K562 (cell line): Measurements from ENCODE around the gene RNF135. TPM values are rescaled to one million over a fixed set of nuclear protein-coding genes. Genes with fewer than 3 reads are reported as not detected.

Source experiments
- ATAC-seq: fragments of 200-7000 bp; cut with Tn5 transposase; 3 replicates; pipeline ENCODE4 v1.9.1; 2020; ENCODE audit warnings: moderate library complexity
- BruUV-seq: library from RNA; stranded (reverse); fragments of 400-500 nt; replicated peaks from 2 replicates; lab custom pipeline; 2021; lab: Mats Ljungman, UMichigan
- CTCF ChIA-PET: fragments of 300-600 bp; formaldehyde crosslinking; extraction: SDS; loops from one replicate; lab custom pipeline; 2021; ENCODE audit warnings: low intra/inter-chr PET ratio; lab: Yijun Ruan, JAX
- POLR2A ChIA-PET: fragments of 300-600, 350-650 bp; sonication (Branson Sonifier 250); formaldehyde crosslinking; extraction: SDS; loops from one replicate; lab custom pipeline; 2021; ENCODE audit warnings: antibody characterized with exemption, inconsistent platforms; lab: Yijun Ruan, JAX
- DNase-seq, 4 experiments: peaks; one replicate each; pipeline versions ENCODE4 v3.0.0 to v3.0.0-alpha.2; 2011 to 2018; ENCODE audit warnings: low spot score in 3 of 4, mixed read lengths in 3 of 4; ENCODE audit errors: extremely low read depth in 1 of 4
- FAIRE-seq: peaks from 2 replicates; lab custom pipeline; 2011; peaks lifted over from hg19 to GRCh38; lab: Jason Lieb, UNC
- H2AFZ ChIP-seq: 2 replicates; pipeline ENCODE4 v1.6.0; 2011; ENCODE audit warnings: low read depth, low read length, control low read depth, inconsistent platforms
- H3K27ac ChIP-seq: fragments of 200-600 bp; 3 replicates; pipeline ENCODE4 v1.8.0; 2011; ENCODE audit warnings: low read depth, mild to moderate bottlenecking, control low read depth, inconsistent platforms, low read length, moderate library complexity, mixed read lengths; ENCODE audit errors: extremely low read depth
- H3K27me3 ChIP-seq, 2 experiments: fragments of 300-600 bp in 1 of 2; 2 replicates in 1 of 2; 3 replicates in 1 of 2; pipeline versions ENCODE4 v1.6.0 to v1.8.0; 2011; ENCODE audit warnings: inconsistent platforms in 2 of 2, low read length in 2 of 2, mild to moderate bottlenecking in 1 of 2, mixed read lengths in 1 of 2, moderate library complexity in 1 of 2; ENCODE audit not compliant: control insufficient read depth in 2 of 2, insufficient read depth in 2 of 2
- H3K36me3 ChIP-seq: fragments of 300-600 bp; 3 replicates; pipeline ENCODE4 v1.8.0; 2011; ENCODE audit warnings: mild to moderate bottlenecking, low read length, inconsistent platforms; ENCODE audit not compliant: control insufficient read depth, insufficient read depth
- H3K4me1 ChIP-seq, 2 experiments: fragments of 200-600 bp in 1 of 2; replicated peaks in 1 of 2; 2 replicates in 1 of 2; 3 replicates in 1 of 2; pipeline versions ENCODE4 v1.5.1 to v1.8.0; 2011; ENCODE audit warnings: inconsistent platforms in 2 of 2, low read length in 2 of 2, mild to moderate bottlenecking in 1 of 2, mixed read lengths in 1 of 2, moderate library complexity in 1 of 2; ENCODE audit not compliant: control insufficient read depth in 2 of 2, insufficient read depth in 2 of 2
- H3K4me2 ChIP-seq: 2 replicates; pipeline ENCODE4 v1.6.1; 2011; ENCODE audit warnings: low read length, control low read depth, inconsistent platforms, mixed read lengths; ENCODE audit not compliant: insufficient read depth
- H3K4me3 ChIP-seq: fragments of 200-600 bp; sonication (generic), shearing (Covaris generic); 2 replicates; pipeline ENCODE4 v1.5.1; 2016; ENCODE audit warnings: control low read depth, inconsistent platforms
- H3K79me2 ChIP-seq: fragments of 200-600 bp; 3 replicates; pipeline ENCODE4 v1.8.0; 2011; ENCODE audit warnings: low read length, inconsistent platforms; ENCODE audit not compliant: control insufficient read depth, insufficient read depth
- H3K9ac ChIP-seq, 2 experiments: 2 replicates each; pipeline versions ENCODE4 v1.6.0 to v1.6.1; 2011; ENCODE audit warnings: low read depth in 2 of 2, low read length in 2 of 2, control low read depth in 1 of 2, inconsistent platforms in 1 of 2, mild to moderate bottlenecking in 1 of 2, mixed read lengths in 1 of 2; ENCODE audit not compliant: insufficient read depth in 1 of 2
- H3K9me1 ChIP-seq: one replicate; pipeline ENCODE4 v1.6.0; 2011; ENCODE audit warnings: inconsistent platforms, mild to moderate bottlenecking, low read length, moderate library complexity; ENCODE audit not compliant: control insufficient read depth, insufficient read depth
- H3K9me3 ChIP-seq: replicated peaks from 2 replicates; pipeline ENCODE4 v1.5.1; 2011; ENCODE audit warnings: low read depth, low read length, inconsistent platforms; ENCODE audit not compliant: control insufficient read depth, insufficient read depth
- H4K20me1 ChIP-seq: replicated peaks from 2 replicates; pipeline ENCODE4 v1.6.1; 2011; ENCODE audit warnings: low read length, inconsistent platforms, mixed read lengths; ENCODE audit not compliant: control insufficient read depth, insufficient read depth
- BRF1 ChIP-seq: IDR thresholded peaks from 3 replicates; pipeline ENCODE4 v1.6.1; 2011; ENCODE audit warnings: borderline replicate concordance, mild to moderate bottlenecking; ENCODE audit not compliant: insufficient read length; ENCODE audit errors: extremely low read depth
- CBX5 ChIP-seq: IDR thresholded peaks from 2 replicates; pipeline ENCODE4 v1.6.1; 2014; ENCODE audit warnings: low read depth, borderline replicate concordance
- EGR1 ChIP-seq: fragments of 450-650 bp; conservative IDR thresholded peaks from 2 replicates; pipeline ENCODE4 v1.6.1; 2017; ENCODE audit warnings: mild to moderate bottlenecking
- ESRRA ChIP-seq: fragments of 450-650 bp; IDR thresholded peaks from 2 replicates; pipeline ENCODE4 v1.6.1; 2014; ENCODE audit warnings: low read depth, mild to moderate bottlenecking, moderate library complexity, borderline replicate concordance
- ETV5 ChIP-seq: sonication (generic); formaldehyde crosslinking; IDR thresholded peaks from 2 replicates; pipeline ENCODE4 v1.4.0; 2020; ENCODE audit warnings: low read depth, mild to moderate bottlenecking, missing genetic modification reagents
- ETV6 ChIP-seq, 3 experiments: fragments of 150-350 bp in 1 of 3; sonication (generic) in 1 of 3; formaldehyde crosslinking in 1 of 3; IDR thresholded peaks; 2 replicates each; pipeline versions ENCODE4 v1.6.1 to v1.8.0; 2014 to 2022; ENCODE audit warnings: borderline replicate concordance in 2 of 3, low read depth in 2 of 3, antibody characterized with exemption in 1 of 3, low read length in 1 of 3, mild to moderate bottlenecking in 1 of 3, missing genetic modification reagents in 1 of 3
- MAFF ChIP-seq: IDR thresholded peaks from 2 replicates; pipeline ENCODE4 v1.6.1; 2012; ENCODE audit warnings: low read length, improper control_type of control experiment
- MIER1 ChIP-seq: fragments of 450-650 bp; IDR thresholded peaks from 2 replicates; pipeline ENCODE4 v1.6.1; 2016; ENCODE audit warnings: antibody characterized with exemption, mild to moderate bottlenecking, low read depth
- NUFIP1 ChIP-seq: fragments of 450-650 bp; IDR thresholded peaks from 2 replicates; pipeline ENCODE4 v1.6.1; 2018; ENCODE audit not compliant: partially characterized antibody
- POLR2G ChIP-seq: fragments of 200-400 bp; formaldehyde crosslinking; IDR thresholded peaks from 2 replicates; pipeline ENCODE4 v1.6.1; 2017; ENCODE audit warnings: low read depth, mild to moderate bottlenecking, antibody characterized with exemption, low read length, moderate library complexity
- RAD51 ChIP-seq: fragments of 450-650 bp; IDR thresholded peaks from 2 replicates; pipeline ENCODE4 v1.7.1; 2016; ENCODE audit warnings: low read depth, mild to moderate bottlenecking, borderline replicate concordance
- RBFOX2 ChIP-seq: fragments of 200-400 bp; formaldehyde crosslinking; IDR thresholded peaks from 2 replicates; pipeline ENCODE4 v1.6.1; 2017; ENCODE audit warnings: low read depth, mild to moderate bottlenecking, low read length, moderate library complexity
- RBM17 ChIP-seq: fragments of 200-400 bp; formaldehyde crosslinking; IDR thresholded peaks from 2 replicates; pipeline ENCODE4 v1.6.1; 2017; ENCODE audit warnings: low read depth, mild to moderate bottlenecking, low read length, borderline replicate concordance
- RNF2 ChIP-seq: sonication (generic); IDR thresholded peaks from 2 replicates; pipeline ENCODE4 v1.6.1; 2016
- SMAD4 ChIP-seq: fragments of 250-450 bp; sonication (Bioruptor Pico); conservative IDR thresholded peaks from 2 replicates; pipeline ENCODE4 v1.8.0; 2021; ENCODE audit warnings: inconsistent platforms, mild to moderate bottlenecking, moderate library complexity
- SPI1 ChIP-seq: IDR thresholded peaks from 2 replicates; pipeline ENCODE4 v1.6.1; 2011; ENCODE audit warnings: low read depth, low read length, control low read depth, borderline replicate concordance
- TRIM24 ChIP-seq, 2 experiments: fragments of 450-650 bp; IDR thresholded peaks; 2 replicates each; pipeline ENCODE4 v1.6.1; 2016
- ZNF12 ChIP-seq: sonication (generic); formaldehyde crosslinking; IDR thresholded peaks from 2 replicates; pipeline ENCODE4 v1.4.0; 2020; ENCODE audit warnings: mild to moderate bottlenecking, missing genetic modification reagents
- ZNF431 ChIP-seq: sonication (generic); formaldehyde crosslinking; IDR thresholded peaks from 2 replicates; pipeline ENCODE4 v1.8.0; 2022; ENCODE audit warnings: mild to moderate bottlenecking, missing genetic modification reagents
- ZNF699 ChIP-seq: fragments of 250-450 bp; sonication (Bioruptor Pico); IDR thresholded peaks from 2 replicates; pipeline ENCODE4 v1.8.0; 2021; ENCODE audit warnings: mild to moderate bottlenecking, moderate library complexity; ENCODE audit not compliant: insufficient replicate concordance
- WGBS: fragments of 100-300 bp; shearing (Covaris generic); methylation state at CpG from one replicate; pipeline ENCODE4 v1.1.6; 2016; ENCODE audit warnings: low coverage, mixed read lengths; ENCODE audit not compliant: insufficient coverage; ENCODE audit errors: missing lambda C conversion rate; 5-methylcytosine and 5-hydroxymethylcytosine counted together
- in situ Hi-C: fragments of 300-500 bp; cut with MboI; formaldehyde crosslinking; loops from 4 replicates; pipeline ENCODE4 v1.15.0; 2018; ENCODE audit warnings: inconsistent platforms, mixed read lengths
- intact Hi-C: fragments of 100-400 bp; cut with micrococcal nuclease; formaldehyde crosslinking; loops from 2 replicates; pipeline ENCODE4 v1.14.2; 2022
- polyA plus RNA-seq, 8 experiments: library from polyadenylated mRNA; depleted of rRNA in 4 of 8; stranded (reverse) in 5 of 8; unstranded in 3 of 8; fragments of >200 nt; fragmentation: Nextera tagmentation in 2 of 8; fragmentation: Illumina TruSeq in 1 of 8; extraction: Ambion mirVana in 2 of 8; extraction: Trizol in 1 of 8; gene quantifications; 2 replicates each; pipeline versions ENCODE4 v1.2.1 to v1.2.3, GENCODE V29; 2011 to 2014; ENCODE audit warnings: inconsistent platforms in 1 of 8, missing spikeins in 1 of 8
- total RNA-seq, 7 experiments: library from RNA; depleted of rRNA in 6 of 7; stranded (reverse); fragments of >200 nt in 6 of 7; fragmentation: Illumina TruSeq in 2 of 7; extraction: Trizol in 2 of 7; gene quantifications; 2 replicates each; pipeline versions ENCODE4 v1.2.1 to v1.2.3, GENCODE V29; 2011 to 2021; ENCODE audit warnings: low replicate concordance in 1 of 7
- TF ChIP-seq, protein P1 (sequence below): sonication (generic); formaldehyde crosslinking; IDR thresholded peaks from 2 replicates; pipeline ENCODE4 v1.8.0; 2022; ENCODE audit warnings: mild to moderate bottlenecking, missing genetic modification reagents
- TF ChIP-seq, protein P2 (sequence below): fragments of 450-650 bp; formaldehyde crosslinking; IDR thresholded peaks from 2 replicates; pipeline ENCODE4 v1.4.0; 2020; ENCODE audit warnings: mild to moderate bottlenecking

Gene RNF135
- total and polyA plus RNA-seq, 9 of the 15 experiments (the other 6 are each of a cell fraction or from before 2014, with no cell fraction given) = 0.08 TPM; not detected in 8

DNA sequence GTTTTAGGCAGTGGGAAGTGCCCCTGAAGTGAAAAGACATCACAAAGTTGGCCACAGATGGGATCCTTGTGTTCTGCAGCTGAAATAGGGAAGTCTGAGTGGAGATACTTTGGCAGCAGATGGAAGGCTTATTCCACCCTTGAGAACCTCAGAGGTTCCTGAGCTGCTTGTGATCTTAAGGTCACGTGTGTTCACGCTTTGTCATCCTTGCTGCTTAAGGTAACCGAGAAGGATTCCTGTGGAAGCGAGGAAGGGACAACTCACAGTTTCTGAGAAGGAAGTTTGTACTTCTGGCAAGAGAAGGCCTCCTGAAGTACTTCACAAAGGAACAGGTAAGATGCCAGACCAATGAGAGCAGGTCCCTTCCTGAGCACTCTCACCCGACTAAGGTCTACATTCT lies 36.9 kb upstream of the RNF135 start:
- FAIRE-seq (no peak), ATAC-seq (peak; percentile 43), DNase-seq (no peak)
- Histone ChIP-seq H4K20me1 (no peaks in the 10 kb centered on the region), H3K36me3 (no peaks in the 10 kb centered on the region), H3K4me1 (no peaks in the 10 kb centered on the region), H3K27me3 (peaks cover 13 to 26% of the 10 kb centered on the region in 2 experiments; a peak in 3 of 5 replicates), H3K9me3 (no peaks in the 10 kb centered on the region), H3K9me1 (no peaks in the 10 kb centered on the region), H3K4me2 (no peak overlapping the region), H3K79me2 (no peaks in the 10 kb centered on the region), H3K4me3 (no peak overlapping the region), H3K27ac (no peak overlapping the region), H3K9ac (no peak overlapping the region), H2AFZ (no peak overlapping the region)
- CTCF ChIA-PET = no interaction called here
- intact Hi-C loops = no loop called here
- WGBS = 6% methylated on average over 5 of the region's 5 CpGs
- POLR2A ChIA-PET = interaction anchor here (1.0 to 1.8 kb wide), 2 partner anchors 17 to 21 kb away, joined by 3 read pairs; no protein-coding TSS in a partner anchor
- no TSS peak for BruUV-seq
- in situ Hi-C loops = no loop called here
- TF ChIP-seq ETV5 (CRISPR knock-in tag) = no peak
- TF ChIP-seq BRF1 = no peak
- no peak for TF ChIP-seq RNF2
- TF ChIP-seq MIER1 = no peak
- no peak for TF ChIP-seq ETV6 (IDR thresholded peaks at IDR 0.05; ENCODE audit: borderline replicate concordance in 1 of 2, low read depth in 2 of 2, low read length in 1 of 2)
- TF ChIP-seq ETV6 (CRISPR knock-in tag; IDR thresholded peaks at IDR 0.05; ENCODE audit: borderline replicate concordance) = no peak
- no peak for TF ChIP-seq ZNF12 (CRISPR knock-in tag)
- TF ChIP-seq CBX5 = no peak
- no peak for TF ChIP-seq NUFIP1
- no peak for TF ChIP-seq TRIM24 (IDR thresholded peaks at IDR 0.05)
- no peak for TF ChIP-seq ESRRA
- TF ChIP-seq, protein P1, sequence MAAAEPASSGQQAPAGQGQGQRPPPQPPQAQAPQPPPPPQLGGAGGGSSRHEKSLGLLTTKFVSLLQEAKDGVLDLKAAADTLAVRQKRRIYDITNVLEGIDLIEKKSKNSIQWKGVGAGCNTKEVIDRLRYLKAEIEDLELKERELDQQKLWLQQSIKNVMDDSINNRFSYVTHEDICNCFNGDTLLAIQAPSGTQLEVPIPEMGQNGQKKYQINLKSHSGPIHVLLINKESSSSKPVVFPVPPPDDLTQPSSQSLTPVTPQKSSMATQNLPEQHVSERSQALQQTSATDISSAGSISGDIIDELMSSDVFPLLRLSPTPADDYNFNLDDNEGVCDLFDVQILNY (CRISPR knock-in tag) = no peak
- no peak for TF ChIP-seq ZNF699 (CRISPR knock-in tag)
- TF ChIP-seq SMAD4 (CRISPR knock-in tag) = no peak
- TF ChIP-seq ZNF431 = no peak
- no peak for TF ChIP-seq EGR1
- no peak for TF ChIP-seq POLR2G
- TF ChIP-seq, protein P2, sequence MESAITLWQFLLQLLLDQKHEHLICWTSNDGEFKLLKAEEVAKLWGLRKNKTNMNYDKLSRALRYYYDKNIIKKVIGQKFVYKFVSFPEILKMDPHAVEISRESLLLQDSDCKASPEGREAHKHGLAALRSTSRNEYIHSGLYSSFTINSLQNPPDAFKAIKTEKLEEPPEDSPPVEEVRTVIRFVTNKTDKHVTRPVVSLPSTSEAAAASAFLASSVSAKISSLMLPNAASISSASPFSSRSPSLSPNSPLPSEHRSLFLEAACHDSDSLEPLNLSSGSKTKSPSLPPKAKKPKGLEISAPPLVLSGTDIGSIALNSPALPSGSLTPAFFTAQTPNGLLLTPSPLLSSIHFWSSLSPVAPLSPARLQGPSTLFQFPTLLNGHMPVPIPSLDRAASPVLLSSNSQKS (CRISPR knock-in tag) = no peak
- TF ChIP-seq RAD51 = peak; percentile 58
- no peak for TF ChIP-seq MAFF
- peak; percentile 74; the same call in 1 of the 2 replicates for TF ChIP-seq SPI1
- no peak for TF ChIP-seq RBM17
- TF ChIP-seq RBFOX2 = no peak
